NCI-H2227 (cell line): ENCODE results near the gene ATP2B2.
A peak's percentile ranks its signal among the peaks of the same experiment; 100 is the strongest.

Experiments used
- DNase-seq: peaks from one replicate; lab custom pipeline; 2025; ENCODE audit not compliant: unreplicated experiment; lab: John Stamatoyannopoulos, UW

ATP2B2 gene

DNA sequence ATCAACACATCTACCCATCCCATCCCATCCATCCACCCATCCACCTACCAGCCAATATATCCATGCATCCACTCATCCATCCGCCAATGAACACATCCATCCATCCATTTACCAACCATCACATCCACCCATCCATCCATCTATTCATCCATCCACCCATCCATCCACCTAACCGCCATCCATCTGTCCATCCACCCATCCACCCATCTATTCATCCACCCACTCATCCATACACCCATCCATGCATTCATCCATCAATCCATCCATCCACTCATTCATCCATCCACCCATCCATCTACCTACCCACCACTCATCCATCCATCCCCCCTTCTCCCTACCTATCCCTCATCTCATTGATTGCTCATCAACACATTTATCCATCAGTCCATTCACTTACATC lies 136.9 kb downstream of the ATP2B2 start:
- DNase-seq = no peak

DNA sequence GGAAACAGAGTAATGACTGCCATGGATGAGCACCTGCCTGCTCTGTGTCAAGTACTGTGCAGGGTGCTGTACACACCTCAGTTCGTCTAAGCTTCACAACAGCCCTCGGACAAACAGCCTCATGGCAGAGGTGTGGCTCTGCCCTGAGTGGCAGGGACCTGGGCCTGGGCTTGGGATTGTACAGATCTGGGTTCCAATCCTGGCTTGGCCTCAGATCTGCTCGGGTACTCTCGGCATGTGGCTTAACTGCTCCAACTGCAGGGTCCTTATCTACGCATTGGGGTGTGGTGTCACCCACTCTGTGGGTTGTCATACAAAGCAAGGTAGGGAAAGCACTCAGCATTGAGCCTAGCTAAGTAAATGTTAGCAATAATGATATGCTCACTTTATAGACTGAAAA lies 137.9 kb downstream of the ATP2B2 start:
- no peak for DNase-seq

DNA sequence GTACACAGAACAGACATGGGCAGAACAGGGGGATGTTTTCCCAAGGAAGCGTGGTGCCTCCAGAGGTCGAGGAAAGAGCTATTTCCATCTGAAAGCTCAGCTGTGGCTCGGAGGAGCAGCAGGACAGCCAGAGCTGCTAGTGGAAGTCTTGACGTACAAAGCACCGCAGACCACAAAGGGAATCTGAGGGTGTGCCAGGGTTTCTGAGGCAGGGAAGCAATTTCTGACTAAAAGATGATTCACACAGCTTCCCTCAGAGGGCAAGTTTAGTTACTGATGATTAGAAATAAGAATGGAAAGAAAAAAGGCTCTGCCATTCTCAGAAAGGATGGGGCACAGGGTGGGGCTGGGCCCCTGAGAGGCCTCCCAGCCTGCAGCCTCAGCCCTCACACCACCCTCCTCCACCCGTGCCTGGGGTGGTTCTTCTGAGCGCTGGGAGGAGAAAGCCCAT lies 138.7 kb downstream of the ATP2B2 start:
- DNase-seq = no peak

DNA sequence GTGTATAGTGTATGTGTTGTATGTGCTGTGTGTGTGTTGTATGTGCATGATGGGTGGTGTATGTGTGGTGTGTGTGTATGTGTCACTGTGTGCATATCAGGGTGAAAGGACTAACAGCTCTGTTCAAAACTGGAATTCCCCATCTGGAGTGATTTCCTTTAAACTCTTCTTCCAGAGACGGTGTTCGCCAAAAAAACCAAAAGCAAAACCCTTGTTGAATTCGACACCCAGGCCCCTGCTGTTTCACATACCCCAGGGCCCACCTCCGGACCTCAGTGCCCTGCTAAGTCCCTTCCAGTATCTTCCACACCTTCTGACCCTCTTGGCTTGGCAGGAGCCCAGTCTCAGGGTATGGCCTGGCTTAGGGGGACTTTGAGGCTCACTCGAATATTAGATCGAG lies 139.6 kb downstream of the ATP2B2 start:
- DNase-seq = no peak

DNA sequence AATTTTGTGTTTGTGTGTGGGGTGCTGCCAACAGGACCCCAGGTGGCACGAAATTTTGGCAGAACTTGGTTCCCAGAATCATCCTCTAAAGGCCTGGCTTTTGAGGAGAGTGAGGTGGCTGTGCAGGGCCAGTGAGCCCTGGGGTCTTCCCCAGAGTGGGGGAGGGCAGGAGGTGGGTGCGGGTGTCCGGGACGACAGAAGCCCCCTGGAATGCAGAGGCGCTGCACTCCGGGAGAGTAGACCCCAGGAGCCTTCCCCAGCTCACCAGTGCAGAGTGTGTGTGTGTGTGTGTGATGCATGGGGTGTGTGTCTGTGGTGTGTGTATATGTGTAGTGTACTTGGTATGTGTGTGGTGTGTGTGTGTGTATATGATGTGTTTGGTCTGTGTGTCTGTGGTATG lies 140.1 kb downstream of the ATP2B2 start:
- DNase-seq = no peak

DNA sequence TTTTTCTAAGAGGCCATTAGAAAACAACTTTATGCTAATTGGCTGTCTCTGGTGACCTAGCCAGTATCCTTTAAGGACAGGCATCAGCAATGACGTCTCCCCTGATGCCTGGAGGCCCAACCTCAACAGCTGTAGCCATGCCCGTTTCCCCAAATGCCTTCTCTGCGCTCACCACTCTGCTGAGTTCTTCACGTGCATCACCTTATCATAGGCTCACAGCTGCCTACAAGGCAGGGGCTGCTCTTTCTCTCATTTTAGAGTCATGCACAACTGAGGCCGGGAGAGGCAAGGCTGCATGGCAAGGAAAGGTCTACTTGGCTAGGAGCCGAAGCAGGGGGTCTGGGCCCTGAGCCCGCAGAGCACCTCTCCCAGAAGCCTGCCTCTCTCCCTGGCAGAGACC lies 140.6 kb downstream of the ATP2B2 start:
- no peak for DNase-seq

DNA sequence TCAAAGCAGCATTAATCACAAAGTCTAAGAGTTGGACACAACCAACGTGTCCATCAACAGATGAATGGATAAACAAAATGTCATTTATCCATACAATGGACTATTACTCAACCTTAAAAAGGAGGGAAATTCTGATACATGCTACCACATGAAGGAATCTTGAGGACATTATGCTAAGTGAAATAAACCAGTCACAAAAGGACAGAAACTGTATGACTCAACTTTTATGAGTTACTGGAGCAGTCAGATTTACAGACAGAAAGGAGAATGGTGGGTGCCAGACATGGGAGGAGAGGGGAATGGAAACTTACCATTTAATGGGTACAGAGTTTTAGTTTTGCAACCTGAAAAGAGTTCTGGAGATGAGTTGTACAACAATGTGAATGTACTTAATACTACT lies 141.5 kb downstream of the ATP2B2 start:
- DNase-seq = no peak

DNA sequence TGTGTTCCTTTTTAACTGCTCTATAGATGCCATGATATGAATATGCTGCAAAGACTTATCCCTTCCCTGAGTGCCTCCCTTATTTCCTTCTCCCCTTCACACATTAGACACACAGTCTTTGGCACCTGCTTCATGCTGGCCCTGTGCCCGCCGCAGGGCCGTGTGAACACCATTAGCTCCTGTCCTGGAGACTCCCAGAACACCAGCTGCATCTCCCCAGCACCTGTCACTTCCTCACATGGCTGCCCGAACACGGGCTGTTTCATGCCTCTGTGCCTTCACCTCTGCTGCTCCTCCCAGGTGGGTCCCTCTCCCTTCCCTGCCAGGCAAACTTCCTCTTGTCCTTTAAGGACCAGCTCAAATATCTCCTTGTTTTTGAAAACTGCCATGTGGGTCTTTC lies 144.0 kb downstream of the ATP2B2 start:
- DNase-seq = no peak

DNA sequence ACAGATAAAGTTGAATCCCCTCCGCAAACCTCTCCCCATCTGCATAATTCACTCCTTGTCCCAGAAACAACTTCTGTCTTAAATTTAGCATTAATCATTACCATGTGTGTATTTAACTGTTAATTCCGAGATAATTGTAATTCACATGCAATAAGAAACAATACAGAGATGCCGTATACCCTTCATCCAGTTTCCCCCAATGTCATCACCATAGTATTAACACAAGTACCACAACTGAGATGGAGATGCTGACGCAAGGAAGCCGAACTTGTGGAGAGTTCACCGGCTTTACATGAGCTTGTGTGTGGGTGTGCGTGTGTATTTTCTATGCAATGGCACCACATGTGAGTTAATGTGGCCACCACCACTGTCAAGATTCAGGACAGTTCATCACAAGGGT lies 144.9 kb downstream of the ATP2B2 start:
- DNase-seq = no peak

DNA sequence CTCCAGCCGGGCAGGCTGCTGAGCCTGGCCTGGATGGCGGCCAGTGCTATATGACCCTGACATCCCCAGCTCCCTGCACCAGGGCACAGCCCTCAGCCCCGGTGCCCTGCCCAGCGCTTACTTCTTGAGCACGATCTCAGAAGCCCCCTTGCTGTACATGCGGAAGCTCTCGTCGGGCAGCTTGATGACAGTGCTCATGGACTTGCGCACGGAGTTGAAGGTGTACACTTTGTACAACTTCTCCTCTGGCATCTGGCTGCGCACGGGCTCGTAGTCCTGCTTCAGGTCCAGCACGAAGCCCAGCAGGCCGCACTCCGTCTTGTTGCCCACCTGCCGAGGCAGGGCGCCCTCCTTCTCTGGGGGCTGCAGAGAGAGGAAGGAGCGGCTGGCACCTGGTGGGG lies 145.6 kb downstream of the ATP2B2 start:
- no peak for DNase-seq

DNA sequence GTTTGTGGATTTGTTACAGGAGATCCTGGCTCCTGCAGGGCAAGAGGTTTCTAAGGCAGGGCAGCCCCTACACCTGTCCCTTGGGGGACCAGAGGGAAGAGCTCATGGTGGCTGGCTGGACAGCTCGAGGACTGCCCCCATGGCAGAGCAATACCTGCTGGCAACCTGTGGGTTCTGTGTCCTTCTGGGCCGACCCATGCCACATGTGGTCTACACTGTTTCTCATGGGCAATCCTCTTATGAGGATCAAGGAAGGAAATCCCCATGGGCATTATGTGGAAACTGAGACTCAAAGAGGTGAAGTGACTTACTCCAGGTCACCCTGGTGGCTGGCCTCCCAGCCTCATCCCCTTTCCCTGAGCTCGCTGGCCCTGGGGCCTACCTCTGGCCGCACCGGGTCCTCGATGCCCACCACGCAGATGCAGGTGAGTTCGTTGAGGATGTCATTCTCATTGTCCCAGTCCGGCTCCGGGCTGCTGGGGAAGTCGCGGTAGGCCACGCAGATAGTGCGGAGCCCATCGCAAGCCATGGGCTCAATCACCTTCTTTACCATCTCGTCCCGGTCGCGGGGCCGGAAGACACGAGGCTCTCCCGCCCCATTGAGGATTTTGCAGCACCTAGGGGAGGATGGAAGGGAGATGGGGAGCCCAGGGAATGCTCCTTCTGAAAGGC lies 146.9 kb downstream of the ATP2B2 start:
- DNase-seq = no peak

DNA sequence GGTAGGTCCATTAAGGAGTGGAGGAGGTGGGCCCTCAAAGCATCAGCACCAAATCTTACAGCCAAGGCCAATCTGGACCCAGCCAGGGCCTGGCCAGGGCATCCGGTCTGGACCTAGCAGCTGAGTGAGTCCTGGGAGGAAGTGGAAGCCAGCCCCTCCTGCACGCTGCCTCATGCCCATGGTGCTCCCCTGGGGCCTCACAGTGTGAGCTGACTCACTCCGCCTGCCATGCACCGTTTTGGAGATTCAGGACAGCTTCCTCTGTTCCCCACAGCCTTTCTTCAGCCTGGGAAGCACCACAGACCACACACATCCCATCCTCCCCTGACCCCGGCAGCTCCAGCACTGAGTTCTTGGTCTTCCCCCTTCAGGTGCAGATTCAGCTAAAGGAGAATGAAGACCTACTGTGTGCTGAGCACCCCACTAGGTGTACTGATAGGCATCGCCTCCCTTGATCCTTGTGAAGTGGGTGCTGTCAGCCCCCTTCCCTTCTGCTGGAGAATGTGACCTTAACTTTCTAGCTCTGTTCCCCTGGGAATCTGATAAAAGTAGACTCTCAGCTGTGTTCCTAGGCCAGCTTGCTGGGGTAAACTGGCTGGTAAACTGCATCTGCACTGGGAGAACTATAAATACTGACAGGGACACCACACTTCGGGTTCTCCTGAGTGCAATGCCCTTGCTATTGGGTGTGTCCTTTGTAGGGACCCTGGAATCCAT lies 147.6 kb downstream of the ATP2B2 start:
- DNase-seq = no peak

DNA sequence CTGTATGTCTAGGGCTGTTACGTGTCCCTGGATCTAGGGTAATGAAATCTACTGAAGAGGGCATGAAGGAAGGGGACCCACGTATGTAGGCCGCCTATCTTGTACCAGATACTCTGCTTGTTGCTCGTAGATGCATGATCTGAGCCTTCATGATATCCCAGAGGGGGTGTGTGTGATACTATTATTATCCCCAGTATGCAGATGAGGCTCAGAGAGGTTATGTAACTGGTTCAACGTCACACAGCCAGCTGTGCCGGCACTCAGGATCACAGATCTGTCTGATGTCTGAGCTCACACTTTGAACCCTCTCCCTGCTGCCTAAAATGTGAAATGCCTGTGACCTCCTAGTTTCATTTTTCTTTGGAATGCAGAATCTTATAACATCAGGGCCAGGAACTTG lies 148.3 kb downstream of the ATP2B2 start:
- no peak for DNase-seq

DNA sequence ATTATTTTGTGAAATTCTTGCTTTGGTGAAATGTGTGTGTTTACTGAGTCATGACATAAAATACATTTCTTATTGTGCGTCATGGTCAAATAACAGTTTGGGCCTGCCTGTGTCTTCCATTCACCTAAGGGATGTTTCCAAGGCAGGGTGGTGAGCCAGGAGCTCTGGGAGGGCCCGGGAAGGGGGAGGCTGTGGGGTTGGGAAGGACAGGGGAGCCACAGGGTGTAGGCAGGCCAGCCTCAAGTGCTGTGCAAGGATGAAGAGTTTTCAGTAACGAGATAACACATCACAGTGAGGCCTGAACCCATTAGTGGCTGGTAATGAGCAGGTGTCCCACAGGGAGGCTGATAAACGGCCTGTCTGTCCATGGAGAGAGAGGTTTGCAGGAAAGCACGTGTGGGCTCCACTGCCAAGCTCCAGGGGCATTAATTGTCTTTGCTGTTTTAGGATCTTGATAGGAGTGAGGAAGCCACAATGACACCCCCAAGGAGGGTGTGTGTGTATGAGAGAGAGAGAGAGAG lies 148.9 kb downstream of the ATP2B2 start:
- peak; percentile 35 for DNase-seq

DNA sequence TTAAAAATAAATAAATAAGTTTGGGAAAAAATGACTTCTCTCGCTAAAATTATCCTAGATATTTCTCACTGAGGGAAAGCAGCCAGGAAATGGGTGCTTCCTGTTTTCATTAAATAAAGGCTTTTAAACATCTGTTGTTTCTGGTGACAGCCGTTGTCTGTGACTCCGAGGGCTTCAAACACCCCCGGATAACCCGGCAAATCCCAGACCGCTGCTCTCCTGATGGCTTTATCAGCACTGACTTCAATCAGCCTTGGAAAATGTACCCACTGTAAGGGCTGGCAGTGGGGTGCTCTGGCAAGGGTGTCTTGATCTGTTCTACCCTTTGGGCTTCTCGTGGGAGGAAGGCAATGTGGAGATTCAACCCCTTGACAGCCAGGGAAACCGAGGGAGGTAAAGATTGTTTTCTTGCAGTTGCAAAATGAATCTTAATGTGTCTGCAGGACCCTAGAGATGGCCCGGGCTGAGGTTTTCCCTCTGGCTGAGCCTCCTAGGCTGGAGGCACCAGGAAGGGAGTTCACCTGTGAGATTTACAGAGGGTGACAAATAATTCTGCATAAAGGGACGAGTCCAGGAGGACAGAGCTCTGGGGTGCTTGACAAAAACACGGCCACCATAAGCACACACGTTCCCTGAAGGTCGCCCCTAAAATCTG lies 150.9 kb downstream of the ATP2B2 start:
- no peak for DNase-seq

DNA sequence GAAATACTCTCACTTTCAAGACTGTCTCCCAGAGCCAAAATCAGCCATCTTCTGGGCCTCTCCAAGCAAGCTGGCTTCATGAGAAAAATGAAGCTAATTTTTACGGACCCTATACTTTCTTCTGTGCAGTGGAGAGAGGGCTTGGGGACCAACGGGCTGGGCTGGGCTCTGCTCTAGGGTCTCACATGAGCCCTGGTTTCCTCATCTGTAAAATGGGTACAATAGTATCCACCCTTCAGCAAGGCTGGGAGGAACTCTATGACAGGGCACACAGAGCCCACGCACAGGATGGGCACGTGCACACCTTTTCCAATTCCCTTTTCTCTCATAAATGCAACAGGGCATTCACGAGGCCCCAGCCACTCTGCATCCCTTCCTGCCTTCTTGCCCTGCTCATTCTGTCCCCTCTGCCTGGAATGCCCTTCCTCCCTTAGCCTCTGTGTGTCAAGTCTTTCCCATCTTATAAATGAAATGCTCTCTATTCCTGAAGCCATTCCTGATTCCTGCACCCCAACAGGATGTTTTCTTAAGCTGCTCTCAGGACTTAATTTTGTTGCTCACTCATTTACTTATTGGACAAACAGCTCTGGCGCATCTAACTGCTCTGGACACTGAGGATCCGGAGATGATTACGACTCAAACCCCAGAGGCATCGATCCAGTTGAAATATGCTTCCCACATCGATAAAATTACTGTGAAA lies 151.6 kb downstream of the ATP2B2 start:
- DNase-seq = no peak

DNA sequence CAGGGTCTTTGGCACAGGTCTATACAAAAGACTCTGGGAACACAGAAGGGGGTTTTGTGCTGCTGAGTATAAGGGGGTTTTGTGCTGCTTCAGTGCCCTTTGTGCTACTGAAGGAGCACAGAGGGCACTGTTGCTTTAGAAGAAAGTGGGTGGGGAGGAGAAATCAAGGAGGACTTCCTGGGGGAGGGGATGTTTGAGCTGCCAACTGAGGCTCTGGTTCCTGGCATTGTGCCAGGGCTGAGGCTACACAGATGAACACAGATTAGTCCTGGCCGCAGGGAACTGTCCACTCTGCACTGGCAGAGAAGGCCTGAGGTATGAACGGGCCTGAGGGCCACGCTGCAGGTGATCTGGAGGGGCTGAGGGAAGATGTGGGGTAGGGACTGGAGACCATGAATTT lies 152.2 kb downstream of the ATP2B2 start:
- DNase-seq = no peak

DNA sequence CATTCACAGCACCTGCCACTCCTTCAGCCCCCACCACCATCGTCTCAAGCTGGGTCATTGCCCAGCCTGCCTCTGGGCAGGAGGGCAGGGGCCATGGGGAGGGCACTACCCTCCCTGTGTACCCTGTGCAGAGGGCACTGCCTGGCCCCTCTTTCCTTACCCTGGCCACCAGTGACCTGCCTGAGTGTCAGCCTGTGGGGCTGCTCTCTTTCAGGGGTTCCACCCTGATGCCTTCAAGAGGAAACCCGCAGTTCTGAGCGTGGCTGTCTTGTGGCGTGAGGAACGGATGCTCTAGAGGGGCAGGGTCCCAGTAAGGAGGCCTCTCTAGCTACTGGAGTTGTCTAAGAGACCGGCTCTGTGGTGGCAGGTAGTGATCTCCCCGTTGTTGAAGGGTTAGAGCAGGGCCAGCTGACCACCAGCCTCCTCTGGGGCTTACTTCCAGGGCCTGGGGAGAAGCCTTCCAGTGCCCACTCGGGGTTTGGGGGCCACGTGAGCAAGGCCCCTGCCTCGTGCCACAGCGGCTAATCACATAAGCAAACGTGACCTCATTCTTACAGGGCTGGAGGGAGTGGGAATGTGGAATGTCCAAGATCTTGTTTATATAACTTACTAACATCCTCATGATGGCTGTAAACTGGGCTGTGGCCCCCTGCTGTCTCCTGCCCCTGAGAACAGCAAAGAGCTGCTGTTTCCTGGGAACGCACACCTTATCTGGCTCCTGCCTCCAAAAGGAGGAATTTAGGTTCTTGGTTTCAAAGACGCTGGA lies 153.1 kb downstream of the ATP2B2 start:
- DNase-seq = no peak

DNA sequence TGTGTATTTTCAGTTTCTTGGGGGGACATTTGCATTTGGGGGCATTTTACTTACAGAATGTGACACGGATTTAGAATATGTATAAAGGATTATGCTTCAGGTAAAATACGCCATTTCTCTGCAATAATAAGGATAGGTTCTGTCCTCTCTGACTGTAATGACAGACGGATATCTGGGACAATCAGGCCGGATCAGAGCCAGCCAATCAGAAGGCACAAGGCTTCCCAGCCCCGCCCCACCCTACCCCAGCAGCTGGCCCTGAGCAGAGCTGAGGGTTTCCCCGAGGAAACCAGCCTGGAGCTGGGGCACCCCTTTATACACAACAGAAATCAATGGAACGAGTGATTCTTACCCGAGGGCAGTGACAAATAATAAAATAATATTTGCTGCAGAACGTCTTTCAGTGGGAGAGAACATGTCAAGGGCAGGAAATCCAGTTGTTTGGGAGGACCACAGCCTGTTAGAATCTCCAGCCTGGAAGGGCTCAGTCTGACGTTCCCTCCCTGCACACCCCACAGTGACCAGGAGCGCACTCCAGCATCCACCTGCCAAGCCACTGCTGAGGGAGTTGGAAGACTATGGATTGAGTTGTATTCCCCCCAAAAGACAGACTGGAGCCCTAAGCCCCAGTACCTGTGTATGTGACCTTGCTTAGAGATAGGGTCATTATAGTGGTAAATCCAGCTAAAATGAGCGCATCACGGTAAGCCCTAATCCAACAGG lies 154.2 kb downstream of the ATP2B2 start:
- no peak for DNase-seq

DNA sequence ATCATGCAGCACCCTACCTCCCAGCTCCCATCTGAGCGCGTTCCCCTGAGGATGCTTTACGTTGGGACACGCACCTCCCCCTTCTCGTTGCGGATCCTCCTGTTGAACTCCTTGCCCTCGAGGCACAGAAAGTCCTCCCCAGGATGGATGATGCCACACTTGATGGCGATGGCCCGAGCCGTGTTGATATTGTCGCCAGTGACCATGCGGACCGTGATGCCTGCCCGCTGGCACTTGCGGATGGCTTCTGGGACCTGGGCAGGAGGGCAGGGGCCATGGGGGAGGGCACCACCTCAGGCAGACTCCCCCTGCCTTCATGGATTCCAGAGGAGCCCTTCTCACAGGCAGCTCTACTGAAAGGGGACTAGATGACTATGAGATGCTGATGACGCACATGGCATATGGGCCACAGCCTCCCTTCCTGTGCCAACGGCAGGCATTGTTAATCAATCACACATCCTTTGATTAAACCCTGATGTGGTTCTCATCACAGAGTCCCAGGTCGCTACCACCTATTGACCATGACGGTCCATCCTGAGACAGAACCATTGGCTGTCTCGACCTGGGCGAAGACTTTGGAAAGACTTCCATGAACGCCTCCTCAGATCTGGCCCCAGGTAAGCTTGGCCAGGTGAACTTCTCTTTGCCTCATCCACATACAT lies 154.9 kb downstream of the ATP2B2 start:
- DNase-seq = no peak
